IMR-90 (cell line): ENCODE data around the gene MT1X. TPM values are rescaled to one million over a fixed set of nuclear protein-coding genes. Genes with fewer than 3 reads are reported as not detected.
A peak's percentile ranks its signal among the peaks of the same experiment; 100 is the strongest.

Source experiments
- ATAC-seq: fragments of 200-7000 bp; cut with Tn5 transposase; 2 replicates; pipeline ENCODE4 v1.9.1; 2020; ENCODE audit warnings: low read depth, mild to moderate bottlenecking, moderate library complexity
- Bru-seq: library from RNA; stranded (reverse); fragments of 400-500 nt; gene quantifications from one replicate; lab custom pipeline; 2021; lab: Mats Ljungman, UMichigan
- BruChase-seq, 2 experiments: library from RNA; stranded (reverse); fragments of 400-500 nt; gene quantifications; one replicate each; lab custom pipeline; 2021; lab: Mats Ljungman, UMichigan
- BruUV-seq: library from RNA; stranded (reverse); fragments of 400-500 nt; replicated peaks from 2 replicates; lab custom pipeline; 2021; lab: Mats Ljungman, UMichigan
- CTCF ChIA-PET: fragments of 300-600 bp; formaldehyde crosslinking; extraction: SDS; loops from one replicate; lab custom pipeline; 2021; ENCODE audit warnings: antibody characterized with exemption; lab: Yijun Ruan, JAX
- POLR2A ChIA-PET: fragments of 300-600 bp; sonication (Branson Sonifier 250); formaldehyde crosslinking; loops from one replicate; lab custom pipeline; 2022; ENCODE audit warnings: antibody characterized with exemption; ENCODE audit not compliant: unreplicated experiment; lab: Charles Lee
- DNase-seq: peaks from one replicate; pipeline ENCODE4 v3.0.0; 2013
- H2AFZ ChIP-seq: replicated peaks from 2 replicates; pipeline ENCODE3; 2013; ENCODE audit warnings: low read length, mild to moderate bottlenecking; ENCODE audit not compliant: poor library complexity
- H2AK5ac ChIP-seq: 2 replicates; pipeline ENCODE4 v1.6.1; 2013; ENCODE audit warnings: low read depth, low read length, inconsistent platforms
- H2AK9ac ChIP-seq: replicated peaks from 2 replicates; pipeline ENCODE3; 2013; ENCODE audit warnings: mild to moderate bottlenecking, low read depth, low read length, moderate library complexity; ENCODE audit not compliant: poor library complexity
- H2BK120ac ChIP-seq: 2 replicates; pipeline ENCODE4 v1.6.1; 2013; ENCODE audit warnings: low read depth, low read length, inconsistent platforms
- H2BK15ac ChIP-seq: 3 replicates; pipeline ENCODE4 v1.6.1; 2013; ENCODE audit warnings: low read depth, low read length, inconsistent platforms
- H2BK20ac ChIP-seq: 2 replicates; pipeline ENCODE4 v1.6.1; 2013; ENCODE audit warnings: low read depth, mild to moderate bottlenecking, inconsistent platforms, low read length, moderate library complexity
- H2BK5ac ChIP-seq: 2 replicates; pipeline ENCODE4 v1.6.1; 2013; ENCODE audit warnings: mild to moderate bottlenecking, low read depth, low read length, inconsistent platforms; ENCODE audit not compliant: poor library complexity, severe bottlenecking
- H3K14ac ChIP-seq: replicated peaks from 2 replicates; pipeline ENCODE4 v1.6.1; 2013; ENCODE audit warnings: low read depth, low read length, inconsistent platforms
- H3K18ac ChIP-seq: 2 replicates; pipeline ENCODE4 v1.6.1; 2013; ENCODE audit warnings: low read depth, low read length, control low read depth
- H3K23ac ChIP-seq: 2 replicates; pipeline ENCODE4 v1.6.1; 2013; ENCODE audit warnings: low read depth, low read length, inconsistent platforms
- H3K27ac ChIP-seq: 2 replicates; pipeline ENCODE4 v1.5.1; 2013; ENCODE audit warnings: mild to moderate bottlenecking, control low read depth, low read length; ENCODE audit not compliant: insufficient read depth
- H3K27me3 ChIP-seq: 2 replicates; pipeline ENCODE4 v1.6.1; 2013; ENCODE audit warnings: low read length; ENCODE audit not compliant: control insufficient read depth, insufficient read depth
- H3K36me3 ChIP-seq: 2 replicates; pipeline ENCODE4 v1.6.1; 2013; ENCODE audit warnings: low read length, mixed read lengths; ENCODE audit not compliant: control insufficient read depth, insufficient read depth
- H3K4ac ChIP-seq: 2 replicates; pipeline ENCODE4 v1.6.1; 2013; ENCODE audit warnings: low read depth, low read length, inconsistent platforms
- H3K4me1 ChIP-seq: 2 replicates; pipeline ENCODE4 v1.6.1; 2013; ENCODE audit warnings: low read length, mixed read lengths; ENCODE audit not compliant: control insufficient read depth, insufficient read depth
- H3K4me2 ChIP-seq: 2 replicates; pipeline ENCODE4 v1.6.1; 2013; ENCODE audit warnings: low read depth, mild to moderate bottlenecking, control low read depth, low read length, moderate library complexity
- H3K4me3 ChIP-seq: 2 replicates; pipeline ENCODE4 v1.5.1; 2013; ENCODE audit warnings: low read depth, mild to moderate bottlenecking, control low read depth, low read length, moderate library complexity; ENCODE audit not compliant: insufficient read depth
- H3K56ac ChIP-seq: 2 replicates; pipeline ENCODE4 v1.6.1; 2013; ENCODE audit warnings: low read length, inconsistent platforms; ENCODE audit not compliant: insufficient read depth; ENCODE audit errors: extremely low read depth
- H3K79me1 ChIP-seq, 2 experiments: 2 replicates each; pipeline ENCODE4 v1.6.1; 2013; ENCODE audit warnings: low read length in 2 of 2, inconsistent platforms in 1 of 2, low read depth in 1 of 2
- H3K9ac ChIP-seq: 2 replicates; pipeline ENCODE4 v1.6.1; 2013; ENCODE audit warnings: low read depth, low read length, control low read depth
- H3K9me1 ChIP-seq: 2 replicates; pipeline ENCODE4 v1.6.1; 2013; ENCODE audit warnings: low read length, inconsistent platforms; ENCODE audit not compliant: insufficient read depth
- H3K9me3 ChIP-seq: 2 replicates; pipeline ENCODE4 v1.6.1; 2013; ENCODE audit warnings: low read length; ENCODE audit not compliant: control insufficient read depth, insufficient read depth
- H4K20me1 ChIP-seq: 2 replicates; pipeline ENCODE4 v1.6.1; 2013; ENCODE audit warnings: low read length, inconsistent platforms; ENCODE audit not compliant: insufficient read depth
- H4K5ac ChIP-seq: 2 replicates; pipeline ENCODE4 v1.6.1; 2013; ENCODE audit warnings: mild to moderate bottlenecking, low read depth, low read length, control low read depth
- H4K8ac ChIP-seq, 2 experiments: 2 replicates each; pipeline ENCODE4 v1.6.1; 2013; ENCODE audit warnings: low read depth in 2 of 2, low read length in 2 of 2, control low read depth in 1 of 2, inconsistent platforms in 1 of 2
- H4K91ac ChIP-seq: 2 replicates; pipeline ENCODE4 v1.6.1; 2013; ENCODE audit warnings: low read depth, low read length, inconsistent platforms; ENCODE audit not compliant: insufficient read depth
- BHLHE40 ChIP-seq: fragments of 150-350 bp; IDR thresholded peaks from 2 replicates; pipeline ENCODE4 v1.6.1; 2016; ENCODE audit warnings: mild to moderate bottlenecking, low read depth, low read length
- CHD1 ChIP-seq: IDR thresholded peaks from 2 replicates; pipeline ENCODE4 v1.6.1; 2012; ENCODE audit warnings: low read depth, low read length, improper control_type of control experiment
- CTCF ChIP-seq: conservative IDR thresholded peaks from 2 replicates; pipeline ENCODE4 v1.5.1; 2012; ENCODE audit warnings: mild to moderate bottlenecking, low read depth, low read length, improper control_type of control experiment
- FOS ChIP-seq: fragments of 150-350 bp; IDR thresholded peaks from 2 replicates; pipeline ENCODE4 v1.6.1; 2016; ENCODE audit warnings: low read depth, low read length
- MAFK ChIP-seq: IDR thresholded peaks from 2 replicates; pipeline ENCODE4 v1.6.1; 2012; ENCODE audit warnings: low read depth, low read length, improper control_type of control experiment
- MXI1 ChIP-seq: IDR thresholded peaks from 2 replicates; pipeline ENCODE4 v1.6.1; 2012; ENCODE audit warnings: low read depth, mild to moderate bottlenecking, low read length, moderate library complexity, borderline replicate concordance
- NFE2L2 ChIP-seq: fragments of 150-350 bp; IDR thresholded peaks from 2 replicates; pipeline ENCODE4 v1.6.1; 2016; ENCODE audit warnings: low read depth, mild to moderate bottlenecking, low read length
- POLR2A ChIP-seq: IDR thresholded peaks from 2 replicates; pipeline ENCODE4 v1.6.1; 2012; ENCODE audit warnings: mild to moderate bottlenecking, low read depth, low read length
- RAD21 ChIP-seq: IDR thresholded peaks from 2 replicates; pipeline ENCODE4 v1.6.1; 2012; ENCODE audit warnings: low read length, improper control_type of control experiment
- RCOR1 ChIP-seq: IDR thresholded peaks from 2 replicates; pipeline ENCODE4 v1.6.1; 2012; ENCODE audit warnings: mild to moderate bottlenecking, low read length, improper control_type of control experiment; ENCODE audit not compliant: insufficient replicate concordance
- USF2 ChIP-seq: fragments of 150-350 bp; IDR thresholded peaks from 2 replicates; pipeline ENCODE4 v1.6.1; 2017; ENCODE audit warnings: mild to moderate bottlenecking, antibody characterized with exemption, low read length, low read depth
- WGBS, 2 experiments: methylation state at CpG; one replicate each; pipeline versions ENCODE4 v1.1.5 to v1.1.7; 2013; ENCODE audit warnings: missing lambda C conversion rate in 2 of 2; ENCODE audit not compliant: insufficient read length in 1 of 2; ENCODE audit errors: extremely low coverage in 2 of 2; 5-methylcytosine and 5-hydroxymethylcytosine counted together
- dilution Hi-C: fragments of 300-500 bp; cut with HindIII; formaldehyde crosslinking; loops from one replicate; pipeline ENCODE4 v1.14.3; 2018; ENCODE audit warnings: low sequenced_read_pairs; ENCODE audit not compliant: unreplicated experiment
- in situ Hi-C: fragments of 300-500 bp; cut with MboI; formaldehyde crosslinking; loops from 3 replicates; pipeline ENCODE4 v1.14.3; 2019; ENCODE audit warnings: low sequenced_read_pairs, inconsistent platforms, mixed read lengths
- intact Hi-C: fragments of 100-400 bp; cut with micrococcal nuclease; formaldehyde crosslinking; loops from 2 replicates; pipeline ENCODE4 v1.10.0; 2022
- long read RNA-seq: library from polyadenylated mRNA; unstranded; transcript quantifications from one replicate; pipeline ENCODE4 v2.0.0, GENCODE V29; 2021; ENCODE audit not compliant: unreplicated experiment
- polyA plus RNA-seq, 3 experiments: library from polyadenylated mRNA; depleted of rRNA; stranded (reverse); fragments of >200 nt; gene quantifications; 2 replicates each; pipeline ENCODE4 v1.2.3, GENCODE V29; 2012; ENCODE audit warnings: low replicate concordance in 1 of 3
- total RNA-seq: library from RNA; depleted of rRNA; stranded (reverse); fragments of >200 nt; gene quantifications from 2 replicates; pipeline ENCODE4 v1.2.3, GENCODE V29; 2012; rRNA removed

Gene MT1X
- 5.6 and 37.2 TPM in 2 replicates for total RNA-seq
- 117 and 170 TPM in 2 replicates for polyA plus RNA-seq (2012; rRNA removed)
- 21.5 and 26.9 TPM in 2 replicates for polyA plus RNA-seq (2012; cell fraction: cytosol; rRNA removed)
- 12.7 and 14.1 TPM in 2 replicates for polyA plus RNA-seq (2012; cell fraction: nucleus; rRNA removed; ENCODE audit: low replicate concordance)
- Bru-seq, nascent RNA: percentile 44 among the genes with signal in this experiment
- BruChase-seq, experiment 1, labeled RNA remaining after a 6-hour chase: percentile 39 among the genes with signal in this experiment
- BruChase-seq, experiment 2, labeled RNA remaining after a 2-hour chase: percentile 28 among the genes with signal in this experiment
- long read RNA-seq, partial matches to known transcripts: 0 of 1 reads
- long read RNA-seq, other reads (novel, unspliced or antisense): 0 of 1 reads

GRCh38 chr16:56681939-56682702 is at the start of gene MT1X:
TSS of gene MT1X (plus strand) at chr16:56682470. CDS start at chr16:56682541, 71 bp downstream.
- POLR2A ChIA-PET: interaction anchor here (0.6 kb wide), 1 partner anchor 29 kb away, joined by 9 read pairs; no protein-coding TSS in a partner anchor
- H4K5ac ChIP-seq: peak within 1 kb of the TSS; percentile 56; the same call in 1 of the 2 replicates
- H2AFZ ChIP-seq: peak within 1 kb of the TSS; percentile 94
- H3K4me2 ChIP-seq: peak within 1 kb of the TSS; percentile 93
- peak within 1 kb of the TSS; percentile 60 for H3K56ac ChIP-seq
- no TSS peak for BruUV-seq
- H2AK9ac ChIP-seq: peak within 1 kb of the TSS; percentile 90
- no peak within 1 kb of the TSS for H2BK5ac ChIP-seq
- dilution Hi-C loops (no loop called here), in situ Hi-C loops (no loop called here), intact Hi-C loops (loop anchor here (5.0 kb wide), 2 partner anchors 55 to 75 kb away; partner anchors contain the start of genes MT1E and MT2A)
- peak within 1 kb of the TSS; percentile 73 for H3K23ac ChIP-seq
- peak within 1 kb of the TSS; percentile 75 for H3K14ac ChIP-seq
- WGBS, 2 experiments: 1% methylated on average over 20 of the region's 49 CpGs; no CpG with 5 or more reads in 1 of the 2 experiments
- H2BK15ac ChIP-seq: peak within 1 kb of the TSS; percentile 19; the same call in 1 of the 3 replicates
- H4K20me1 ChIP-seq: no peaks in the 10 kb centered on the region
- peak within 1 kb of the TSS; percentile 53 for H4K91ac ChIP-seq
- H4K8ac ChIP-seq: peak within 1 kb of the TSS; percentile 53 to 95
- CTCF ChIA-PET: interaction anchor here (1.8 kb wide), 1 partner anchor 9 kb away, joined by 8 read pairs; no protein-coding TSS in a partner anchor
- peak within 1 kb of the TSS; percentile 69 for H2BK120ac ChIP-seq
- peaks cover 7% of the 10 kb centered on the region for H3K27me3 ChIP-seq
- no peaks in the 10 kb centered on the region; the same call in 1 of the 2 replicates for H3K36me3 ChIP-seq
- no peaks in the 10 kb centered on the region for H3K9me1 ChIP-seq
- H3K9ac ChIP-seq: peak within 1 kb of the TSS; percentile 77
- peak within 1 kb of the TSS; percentile 58 for H3K4me3 ChIP-seq
- H3K18ac ChIP-seq: peak within 1 kb of the TSS; percentile 39
- H2AK5ac ChIP-seq: peak within 1 kb of the TSS; percentile 81
- 0 out of 2 replicates have a peak, but pooled peaks cover 3% of the 10 kb centered on the region for H3K9me3 ChIP-seq
- peak within 1 kb of the TSS; percentile 50 for H3K27ac ChIP-seq
- DNase-seq: peak; percentile 77
- peak; percentile 99 for ATAC-seq
- peak within 1 kb of the TSS; percentile 21 for H2BK20ac ChIP-seq
- H3K4ac ChIP-seq: peak within 1 kb of the TSS; percentile 80
- peaks cover 7% of the 10 kb centered on the region; the same call in 1 of the 2 replicates for H3K4me1 ChIP-seq
- H3K79me1 ChIP-seq: peaks cover 3% of the 10 kb centered on the region in 2 experiments; a peak in 1 of 4 replicates
- TF ChIP-seq BHLHE40: 0 out of 2 replicates have a peak, but pooled peaks have one; percentile 12
- peak; percentile 57 for TF ChIP-seq MAFK
- no peak for TF ChIP-seq CHD1
- TF ChIP-seq FOS: no peak
- TF ChIP-seq POLR2A: peak; percentile 91
- TF ChIP-seq CTCF: no peak
- no peak for TF ChIP-seq NFE2L2
- TF ChIP-seq USF2: no peak
- no peak for TF ChIP-seq RAD21
- TF ChIP-seq RCOR1: no peak
- 0 out of 2 replicates have a peak, but pooled peaks have one; percentile 8 for TF ChIP-seq MXI1
